C4-2B (cell line): ENCODE data around the gene ROR2.

Experiments used
- H3K27ac ChIP-seq: fragments of 450-650 bp; 2 replicates; pipeline ENCODE4 v1.5.1; 2017
- ZFX ChIP-seq: fragments of 450-650 bp; IDR thresholded peaks from 2 replicates; pipeline ENCODE4 v1.6.1; 2017
- TF ChIP-seq, protein P1 (sequence below): fragments of 450-650 bp; conservative IDR thresholded peaks from 2 replicates; pipeline ENCODE4 v1.5.1; 2017; ENCODE audit warnings: mild to moderate bottlenecking

ROR2 gene

DNA sequence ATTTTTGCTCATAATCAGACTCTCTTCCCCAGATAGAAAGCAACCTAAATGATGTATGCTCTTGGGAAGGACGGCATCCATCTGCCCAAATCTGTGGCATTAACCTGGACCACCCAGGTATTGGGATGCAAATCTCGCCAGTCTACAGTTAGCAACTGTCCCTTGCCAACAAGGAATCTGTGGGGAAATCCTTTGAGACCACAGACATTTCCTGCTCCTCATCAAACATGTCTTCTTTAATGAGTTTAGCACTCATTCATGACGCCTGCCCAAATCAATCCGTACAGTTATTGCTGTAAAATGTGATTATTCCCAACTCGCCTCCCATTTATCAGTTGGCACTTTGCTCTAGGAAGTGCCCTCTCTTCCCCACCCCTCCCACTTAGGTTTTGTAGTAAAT is 7.8 kb downstream of the ROR2 start:
- no peak overlapping the region for H3K27ac ChIP-seq
- no peak for TF ChIP-seq ZFX
- TF ChIP-seq, protein P1, sequence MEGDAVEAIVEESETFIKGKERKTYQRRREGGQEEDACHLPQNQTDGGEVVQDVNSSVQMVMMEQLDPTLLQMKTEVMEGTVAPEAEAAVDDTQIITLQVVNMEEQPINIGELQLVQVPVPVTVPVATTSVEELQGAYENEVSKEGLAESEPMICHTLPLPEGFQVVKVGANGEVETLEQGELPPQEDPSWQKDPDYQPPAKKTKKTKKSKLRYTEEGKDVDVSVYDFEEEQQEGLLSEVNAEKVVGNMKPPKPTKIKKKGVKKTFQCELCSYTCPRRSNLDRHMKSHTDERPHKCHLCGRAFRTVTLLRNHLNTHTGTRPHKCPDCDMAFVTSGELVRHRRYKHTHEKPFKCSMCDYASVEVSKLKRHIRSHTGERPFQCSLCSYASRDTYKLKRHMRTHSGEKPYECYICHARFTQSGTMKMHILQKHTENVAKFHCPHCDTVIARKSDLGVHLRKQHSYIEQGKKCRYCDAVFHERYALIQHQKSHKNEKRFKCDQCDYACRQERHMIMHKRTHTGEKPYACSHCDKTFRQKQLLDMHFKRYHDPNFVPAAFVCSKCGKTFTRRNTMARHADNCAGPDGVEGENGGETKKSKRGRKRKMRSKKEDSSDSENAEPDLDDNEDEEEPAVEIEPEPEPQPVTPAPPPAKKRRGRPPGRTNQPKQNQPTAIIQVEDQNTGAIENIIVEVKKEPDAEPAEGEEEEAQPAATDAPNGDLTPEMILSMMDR = no peak

DNA sequence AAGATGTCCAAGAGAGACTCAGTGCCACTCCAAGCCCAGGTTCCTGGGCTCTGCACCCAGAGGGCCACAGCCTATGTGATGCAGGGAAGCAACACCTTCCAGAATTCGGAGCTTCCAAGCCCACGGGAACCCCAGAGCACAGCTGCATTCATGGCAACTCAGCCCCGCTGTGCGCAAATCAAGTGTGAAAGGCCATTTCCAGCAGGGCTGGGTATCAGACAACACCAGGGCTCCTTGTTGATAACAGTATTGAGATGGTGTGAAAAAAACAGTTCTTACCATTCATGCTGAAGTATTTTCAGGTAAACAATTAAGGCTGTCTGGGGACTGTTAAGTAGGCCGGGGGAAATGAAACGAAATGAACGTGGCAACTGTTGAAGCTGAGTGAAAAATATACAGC is 10.1 kb downstream of the ROR2 start:
- TF ChIP-seq, protein P1 = no peak
- no peak for TF ChIP-seq ZFX
- no peak overlapping the region for H3K27ac ChIP-seq

DNA sequence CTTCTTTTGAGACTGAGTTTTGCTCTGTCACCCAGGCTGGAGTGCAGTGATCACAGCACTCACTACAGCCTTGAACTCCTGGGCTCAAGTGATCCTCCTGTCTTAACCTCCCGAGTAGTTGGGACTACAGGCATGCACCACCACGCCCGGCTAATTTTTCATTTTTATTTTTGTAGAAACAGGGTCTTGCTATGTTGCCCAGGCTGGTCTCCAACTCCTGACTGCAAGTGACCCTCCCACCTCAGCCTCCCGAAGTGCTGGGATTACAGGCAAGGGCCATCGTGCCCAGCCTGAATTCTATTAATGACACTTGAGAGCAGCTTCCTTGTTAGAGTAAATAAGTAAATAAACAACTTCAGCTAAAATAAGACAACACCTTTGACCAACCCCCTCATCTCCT is 12.3 kb downstream of the ROR2 start:
- H3K27ac ChIP-seq = no peak overlapping the region
- TF ChIP-seq, protein P1 = no peak
- no peak for TF ChIP-seq ZFX

DNA sequence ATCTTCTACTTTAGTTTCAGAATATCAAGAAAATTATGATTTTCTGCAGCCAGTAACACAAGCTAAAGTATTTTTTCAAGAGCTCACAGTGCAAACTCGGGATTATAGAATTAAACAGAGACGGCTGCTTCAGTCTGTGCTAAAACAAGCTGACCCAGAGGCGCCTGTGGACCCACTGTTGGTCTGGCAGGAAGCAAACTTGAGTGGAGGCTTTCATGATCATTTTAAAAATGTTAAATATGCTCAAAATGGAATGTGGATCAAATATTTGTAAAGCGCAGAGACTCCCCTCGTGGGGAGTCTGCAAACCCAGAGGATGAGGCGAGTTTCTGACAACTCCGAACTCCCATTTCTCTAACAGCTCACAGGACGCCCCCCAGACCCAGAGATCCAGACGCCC is 13.0 kb downstream of the ROR2 start:
- TF ChIP-seq, protein P1 = no peak
- no peak for TF ChIP-seq ZFX
- H3K27ac ChIP-seq = no peak overlapping the region

DNA sequence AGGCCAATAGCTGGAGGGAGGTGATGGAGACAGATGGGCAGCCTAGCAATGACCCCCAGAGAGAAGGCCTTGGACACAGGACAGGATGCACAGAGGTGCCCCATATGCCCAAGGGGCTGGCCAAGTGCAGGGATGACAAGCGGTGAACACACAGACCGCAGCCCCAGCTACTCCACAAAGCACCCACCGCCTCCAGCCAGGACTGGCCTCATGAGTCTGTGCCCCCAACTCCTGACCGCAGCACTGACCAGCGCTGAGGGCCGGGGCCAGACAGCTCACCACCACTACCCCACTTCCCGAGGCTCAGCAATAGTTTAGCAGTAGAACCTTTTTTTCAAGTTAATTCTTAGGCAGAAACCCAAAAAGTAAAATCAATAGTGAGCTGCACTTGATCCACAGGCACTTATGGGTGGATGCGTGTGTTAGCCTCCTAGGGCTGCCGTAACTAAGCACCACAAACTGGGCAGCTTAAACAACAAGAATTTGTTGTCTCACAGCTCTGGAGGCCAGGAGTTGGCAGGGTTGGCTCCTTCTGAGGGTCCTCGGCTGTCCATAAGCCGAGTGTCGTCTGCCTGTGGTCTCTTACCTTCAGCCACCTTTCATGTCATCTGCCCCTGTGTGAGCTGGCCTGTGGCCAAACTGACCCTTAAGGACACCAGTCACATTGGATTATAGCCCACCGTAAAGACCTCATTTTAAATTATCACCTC is 14.1 kb downstream of the ROR2 start:
- no peak overlapping the region for H3K27ac ChIP-seq
- no peak for TF ChIP-seq ZFX
- TF ChIP-seq, protein P1 = no peak

DNA sequence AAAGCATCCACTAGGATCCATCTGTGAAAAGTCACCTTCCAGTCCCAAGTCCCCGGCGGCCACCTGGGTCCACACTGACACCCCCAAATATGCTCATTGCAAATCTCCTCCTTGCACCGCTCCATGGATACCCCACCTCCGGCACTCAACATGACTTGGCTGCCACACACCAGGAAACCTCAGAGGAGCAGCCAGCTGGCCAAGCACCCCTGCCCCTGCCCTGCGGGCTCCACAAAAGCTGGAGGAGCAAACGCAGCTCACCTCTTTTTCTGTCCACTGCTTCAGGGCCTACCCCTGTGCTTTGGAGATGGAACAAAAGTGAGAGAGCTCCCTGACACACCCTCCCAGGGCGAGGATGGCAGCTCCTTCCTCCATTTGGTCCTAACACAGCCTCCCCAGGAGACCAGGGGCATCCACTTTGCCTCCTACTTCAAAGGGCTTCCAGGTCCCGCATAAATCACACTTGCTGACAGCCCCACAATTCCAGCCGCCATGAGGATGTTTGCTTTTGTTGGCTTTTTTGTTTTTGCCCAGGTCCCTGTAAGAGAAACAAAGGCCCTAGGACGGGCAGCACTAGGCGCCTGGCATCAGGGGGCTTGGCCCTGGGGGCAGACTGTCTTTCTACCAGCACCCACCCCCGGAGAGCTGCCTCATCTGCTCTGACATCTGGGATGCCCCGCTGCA is 14.8 kb downstream of the ROR2 start:
- TF ChIP-seq, protein P1 = no peak
- no peak for TF ChIP-seq ZFX
- no peak overlapping the region for H3K27ac ChIP-seq

DNA sequence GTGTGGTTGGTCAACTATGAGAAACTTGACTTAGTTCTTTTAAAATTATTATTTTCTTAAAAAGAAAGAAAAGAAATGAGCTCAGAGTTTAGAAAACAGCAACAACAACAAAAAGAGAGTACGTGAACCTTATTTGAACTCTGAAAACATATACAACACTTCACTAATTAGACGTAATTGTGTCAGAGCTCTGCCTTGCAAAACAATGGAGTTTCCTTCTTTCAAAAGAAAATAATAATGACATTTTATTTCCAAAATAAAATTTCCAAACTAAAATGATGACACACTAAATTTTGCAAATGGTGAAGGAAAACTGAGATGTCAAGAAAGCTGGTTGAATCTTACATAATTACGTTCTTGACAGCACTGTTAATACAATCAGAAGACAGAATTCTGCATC is 15.4 kb downstream of the ROR2 start:
- TF ChIP-seq, protein P1 = no peak
- no peak for TF ChIP-seq ZFX
- H3K27ac ChIP-seq = no peak overlapping the region
